ENCODE data around the gene CHSY1.

DNA sequence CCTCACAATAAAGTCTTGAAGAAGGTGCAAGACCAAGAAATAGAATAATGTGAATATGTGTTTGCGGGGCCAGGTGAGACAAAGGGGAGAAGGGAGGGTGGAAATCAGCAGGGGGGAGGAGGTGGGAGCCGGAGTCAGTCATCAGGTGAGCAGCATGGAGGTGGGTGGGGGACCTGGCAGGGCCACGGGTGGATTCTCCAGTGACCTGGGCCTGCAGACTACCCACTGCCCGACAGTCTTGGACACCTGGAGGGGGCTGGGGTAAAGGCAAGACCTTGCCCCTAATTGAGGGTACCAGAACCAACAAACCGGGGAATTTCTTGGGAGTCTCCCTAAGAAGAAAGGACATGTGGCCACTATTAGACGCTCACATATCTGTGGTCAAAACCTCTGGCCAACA is 95.8 kb downstream of the CHSY1 start:
- no peak for TF ChIP-seq CTCF (IDR thresholded peaks at IDR 0.05)
- no peak for TF ChIP-seq POLR2A (IDR thresholded peaks at IDR 0.05)

Measured in heart left ventricle (tissue), 13 donors.